ENCODE measurements around the gene TECRL. TPM values are rescaled to one million over a fixed set of nuclear protein-coding genes. Genes with fewer than 3 reads are reported as not detected.

Gene TECRL
- total RNA-seq = under 1 TPM in 1 of 2 donors, not detected in 1; 0.21 TPM

- Histone ChIP-seq H3K4me3 (no peak within 1 kb of the TSS), H3K9ac (ENCODE audit: low read depth in 2 of 2, low read length in 2 of 2) (no peak within 1 kb of the TSS), H3K27ac (no peak within 1 kb of the TSS), H3K4me1 (no peaks in the 10 kb centered on the region), H3K9me3 (no peaks in the 10 kb centered on the region), H3K27me3 (no peaks in the 10 kb centered on the region), H3K36me3 (no peaks in the 10 kb centered on the region)
- no peak for DNase-seq
- no peak for TF ChIP-seq CTCF (IDR thresholded peaks at IDR 0.05)
- intact Hi-C loops (cut with DNase I) = no loop called here
Observed at GRCh38 chr4:64409300-64409699, at the start of gene TECRL. TSS of gene TECRL (minus strand) at chr4:64409450. CDS start at chr4:64409351, 99 bp downstream.

- H3K4me3 ChIP-seq = no peak overlapping the region
- H3K27ac ChIP-seq = no peak overlapping the region
- no peaks in the 10 kb centered on the region for H3K36me3 ChIP-seq
- TF ChIP-seq CTCF (IDR thresholded peaks at IDR 0.05) = no peak
- intact Hi-C loops (cut with DNase I) = no loop called here
- no peaks in the 10 kb centered on the region for H3K9me3 ChIP-seq
- H3K9ac ChIP-seq (ENCODE audit: low read depth in 2 of 2, low read length in 2 of 2) = no peak overlapping the region
- H3K4me1 ChIP-seq = no peaks in the 10 kb centered on the region
- no peak for DNase-seq
- no peaks in the 10 kb centered on the region for H3K27me3 ChIP-seq
Observed at GRCh38 chr4:64432674-64433073, 23.4 kb upstream of the TECRL start.

GRCh38 chr4:64430933-64431332 lies 21.7 kb upstream of the TECRL start:
- Histone ChIP-seq H3K9me3 (peaks cover 5% of the 10 kb centered on the region), H3K27ac (no peak overlapping the region), H3K4me1 (no peaks in the 10 kb centered on the region), H3K27me3 (no peaks in the 10 kb centered on the region), H3K36me3 (no peaks in the 10 kb centered on the region), H3K4me3 (no peak overlapping the region), H3K9ac (ENCODE audit: low read depth in 2 of 2, low read length in 2 of 2) (no peak overlapping the region)
- DNase-seq = no peak
- no peak for TF ChIP-seq CTCF (IDR thresholded peaks at IDR 0.05)
- intact Hi-C loops (cut with DNase I) = no loop called here

- TF ChIP-seq CTCF (IDR thresholded peaks at IDR 0.05) = no peak
- H3K36me3 ChIP-seq = no peaks in the 10 kb centered on the region
- no peak for DNase-seq
- H3K27ac ChIP-seq = no peak overlapping the region
- H3K9ac ChIP-seq (ENCODE audit: low read depth in 2 of 2, low read length in 2 of 2) = no peak overlapping the region
- no peaks in the 10 kb centered on the region for H3K27me3 ChIP-seq
- no peak overlapping the region for H3K4me3 ChIP-seq
- intact Hi-C loops (cut with DNase I) = no loop called here
- no peaks in the 10 kb centered on the region for H3K9me3 ChIP-seq
- H3K4me1 ChIP-seq = no peaks in the 10 kb centered on the region
Observed at GRCh38 chr4:64417974-64418373, 8.7 kb upstream of the TECRL start.

GRCh38 chr4:64407000-64407399 lies 2.2 kb downstream of the TECRL start:
- H3K4me3 ChIP-seq = no peak overlapping the region
- H3K27ac ChIP-seq = no peak overlapping the region
- no peaks in the 10 kb centered on the region for H3K36me3 ChIP-seq
- H3K9me3 ChIP-seq = no peaks in the 10 kb centered on the region
- H3K9ac ChIP-seq (ENCODE audit: low read depth in 2 of 2, low read length in 2 of 2) = no peak overlapping the region
- no peaks in the 10 kb centered on the region for H3K27me3 ChIP-seq
- H3K4me1 ChIP-seq = no peaks in the 10 kb centered on the region
- intact Hi-C loops (cut with DNase I) = no loop called here
- no peak for DNase-seq
- no peak for TF ChIP-seq CTCF (IDR thresholded peaks at IDR 0.05)

GRCh38 chr4:64405761-64406160 lies 3.5 kb downstream of the TECRL start:
- no peak overlapping the region for H3K9ac ChIP-seq (ENCODE audit: low read depth in 2 of 2, low read length in 2 of 2)
- H3K27ac ChIP-seq = no peak overlapping the region
- no peak overlapping the region for H3K4me3 ChIP-seq
- H3K36me3 ChIP-seq = no peaks in the 10 kb centered on the region
- no peaks in the 10 kb centered on the region for H3K27me3 ChIP-seq
- no peak for DNase-seq
- no peak for TF ChIP-seq CTCF (IDR thresholded peaks at IDR 0.05)
- H3K4me1 ChIP-seq = no peaks in the 10 kb centered on the region
- intact Hi-C loops (cut with DNase I) = no loop called here
- H3K9me3 ChIP-seq = no peaks in the 10 kb centered on the region

Measured in colonic mucosa (tissue), 4 donors.